Measurements from ENCODE around the gene ABCB10.
"Not testable (repeated sequence)": the region's sequence is repeated elsewhere in the genome, so short reads cannot be mapped to it uniquely, and the experiment has no call there.

Gene ABCB10

DNA sequence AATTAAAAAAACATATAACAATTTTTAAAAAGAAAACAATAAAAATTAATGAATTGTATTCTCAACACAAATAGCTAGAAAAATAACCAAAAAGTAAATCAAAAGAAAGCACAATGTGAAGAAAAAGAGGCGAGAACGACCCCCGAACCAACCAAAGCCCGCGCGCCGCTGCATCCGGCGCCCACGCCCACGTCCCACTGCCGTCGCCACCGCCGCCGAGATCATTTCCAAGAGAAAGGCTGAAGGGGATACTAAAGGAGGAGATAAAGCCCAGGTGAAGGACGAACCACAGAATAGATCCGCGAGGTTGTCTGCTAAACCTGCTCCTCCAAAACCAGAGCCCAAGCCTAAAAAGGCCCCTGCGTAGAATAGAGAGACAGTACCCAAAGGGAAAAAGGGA, 11.8 kb upstream of the ABCB10 start:
- Histone ChIP-seq H3K27me3 (ENCODE audit: control insufficient read depth, insufficient read depth, low read length) (no peaks in the 10 kb centered on the region), H3K36me3 (ENCODE audit: control insufficient read depth, insufficient read depth, low read length) (no peaks in the 10 kb centered on the region), H3K4me1 (ENCODE audit: control insufficient read depth, insufficient read depth, low read length) (no peaks in the 10 kb centered on the region), H3K4me3 (ENCODE audit: low read depth, low read length) (no peak overlapping the region), H3K9ac (ENCODE audit: low read length) (no peak overlapping the region), H3K9me3 (ENCODE audit: control insufficient read depth, insufficient read depth, low read depth, low read length) (no peaks in the 10 kb centered on the region), H3K27ac (ENCODE audit: low read depth, low read length) (no peak overlapping the region)

DNA sequence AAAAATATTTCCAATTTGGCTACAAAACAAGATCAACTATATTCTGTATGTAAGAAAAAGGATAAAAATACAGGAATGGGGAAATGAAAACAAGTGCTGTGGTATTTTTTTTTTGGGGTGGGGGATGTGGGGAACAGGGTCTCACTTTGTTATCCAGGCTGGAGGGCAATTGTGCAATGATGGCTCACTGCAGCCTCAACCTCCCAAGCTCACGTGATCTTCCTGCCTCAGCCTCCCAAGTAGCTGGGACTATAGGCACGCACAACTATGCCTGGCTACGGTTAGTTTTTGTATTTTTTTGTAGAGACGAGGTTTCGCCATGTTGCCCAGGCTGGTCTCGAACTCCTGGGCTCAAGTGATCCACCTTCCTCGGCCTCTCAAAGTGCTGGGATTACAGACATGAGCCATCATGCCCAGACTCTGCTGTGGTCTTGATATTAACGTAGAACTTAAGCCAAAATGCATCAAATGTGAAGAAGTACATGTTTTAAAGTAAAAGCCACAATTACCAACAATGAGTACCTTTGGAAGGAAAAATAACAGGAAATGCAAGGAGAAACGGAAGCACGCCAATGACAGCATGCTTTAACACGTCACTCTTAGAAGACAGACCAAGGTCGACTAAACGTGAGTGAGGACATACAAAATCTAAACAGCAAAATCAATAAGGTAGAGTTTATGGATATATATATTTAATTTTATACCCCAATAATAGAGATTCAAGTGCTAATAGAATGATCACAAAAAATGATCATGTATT, 8.8 kb upstream of the ABCB10 start:
- H3K9ac ChIP-seq (ENCODE audit: low read length): no peak overlapping the region
- no peaks in the 10 kb centered on the region for H3K9me3 ChIP-seq (ENCODE audit: control insufficient read depth, insufficient read depth, low read depth, low read length)
- H3K27ac ChIP-seq (ENCODE audit: low read depth, low read length): no peak overlapping the region
- no peaks in the 10 kb centered on the region for H3K36me3 ChIP-seq (ENCODE audit: control insufficient read depth, insufficient read depth, low read length)
- H3K4me1 ChIP-seq (ENCODE audit: control insufficient read depth, insufficient read depth, low read length): peaks cover 12% of the 10 kb centered on the region
- no peaks in the 10 kb centered on the region for H3K27me3 ChIP-seq (ENCODE audit: control insufficient read depth, insufficient read depth, low read length)
- H3K4me3 ChIP-seq (ENCODE audit: low read depth, low read length): no peak overlapping the region

DNA sequence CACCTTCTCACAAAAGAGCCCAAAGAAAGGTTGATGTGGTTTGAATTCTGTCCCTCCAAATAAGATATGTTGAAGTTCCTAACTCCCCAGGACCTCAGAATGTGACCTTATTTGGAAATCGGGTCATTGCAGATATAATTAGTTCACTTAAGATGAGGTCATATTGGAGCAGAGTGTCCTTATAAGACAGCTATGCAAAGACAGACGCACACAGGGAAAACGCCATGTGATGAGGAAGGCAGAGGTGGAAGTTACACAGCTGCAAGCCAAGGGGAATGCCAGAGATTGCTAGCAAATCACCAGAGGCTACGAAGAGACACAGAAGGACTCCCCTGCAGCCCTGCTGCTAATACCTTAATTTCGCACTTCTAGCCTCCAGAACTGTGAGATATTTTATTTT, 5.2 kb upstream of the ABCB10 start:
- Histone ChIP-seq H3K36me3 (ENCODE audit: control insufficient read depth, insufficient read depth, low read length) (no peaks in the 10 kb centered on the region), H3K27ac (ENCODE audit: low read depth, low read length) (no peak overlapping the region), H3K9me3 (ENCODE audit: control insufficient read depth, insufficient read depth, low read depth, low read length) (no peaks in the 10 kb centered on the region), H3K9ac (ENCODE audit: low read length) (no peak overlapping the region), H3K27me3 (ENCODE audit: control insufficient read depth, insufficient read depth, low read length) (no peaks in the 10 kb centered on the region), H3K4me1 (ENCODE audit: control insufficient read depth, insufficient read depth, low read length) (peaks cover 12% of the 10 kb centered on the region), H3K4me3 (ENCODE audit: low read depth, low read length) (0 out of 2 replicates have a peak overlapping the region, but pooled peaks have one; percentile 1)

DNA sequence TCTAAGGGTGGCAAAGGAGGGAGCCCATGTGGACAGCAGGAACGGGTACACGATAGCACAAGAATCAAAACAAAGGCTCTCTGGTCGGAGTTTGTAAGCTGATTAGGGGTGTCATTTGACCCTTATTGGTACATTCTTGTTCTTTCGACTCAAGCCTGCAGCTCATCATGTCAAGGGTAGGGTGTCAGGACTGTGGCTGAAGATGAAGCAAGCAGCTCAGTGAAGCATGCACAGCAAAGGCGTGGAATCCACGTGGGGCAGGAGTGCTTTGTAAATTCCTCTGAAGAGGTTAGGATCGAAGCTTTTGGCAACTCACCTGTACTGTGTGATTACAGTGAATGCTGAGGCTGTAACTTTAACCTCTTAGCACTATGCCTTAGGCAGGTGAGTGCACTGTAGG, 4.7 kb upstream of the ABCB10 start:
- Histone ChIP-seq H3K27me3 (ENCODE audit: control insufficient read depth, insufficient read depth, low read length) (no peaks in the 10 kb centered on the region), H3K9me3 (ENCODE audit: control insufficient read depth, insufficient read depth, low read depth, low read length) (no peaks in the 10 kb centered on the region), H3K4me3 (ENCODE audit: low read depth, low read length) (0 out of 2 replicates have a peak overlapping the region, but pooled peaks have one; percentile 1), H3K36me3 (ENCODE audit: control insufficient read depth, insufficient read depth, low read length) (no peaks in the 10 kb centered on the region), H3K9ac (ENCODE audit: low read length) (peak overlapping the region; percentile 4), H3K4me1 (ENCODE audit: control insufficient read depth, insufficient read depth, low read length) (peaks cover 12% of the 10 kb centered on the region), H3K27ac (ENCODE audit: low read depth, low read length) (no peak overlapping the region)

DNA sequence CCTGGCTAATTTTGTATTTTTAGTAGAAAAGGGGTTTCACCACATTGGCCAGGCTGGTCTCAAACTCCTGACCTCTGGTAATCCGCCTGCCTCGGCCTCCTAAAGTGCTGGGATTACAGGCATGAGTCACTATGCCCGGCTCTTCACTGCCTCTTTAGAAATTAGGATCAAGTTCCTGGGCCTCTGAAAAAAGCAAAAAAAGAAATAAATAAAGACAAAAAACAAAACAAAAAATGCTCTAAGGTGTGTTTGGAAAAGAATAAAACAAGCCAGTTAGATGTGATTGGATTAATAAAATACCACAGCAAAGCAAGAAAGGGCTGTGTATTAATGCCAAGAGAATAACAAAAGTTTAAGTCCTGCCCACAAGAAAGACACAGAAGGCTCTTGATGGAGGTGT, 4.2 kb upstream of the ABCB10 start:
- no peak overlapping the region for H3K27ac ChIP-seq (ENCODE audit: low read depth, low read length)
- no peaks in the 10 kb centered on the region for H3K9me3 ChIP-seq (ENCODE audit: control insufficient read depth, insufficient read depth, low read depth, low read length)
- no peaks in the 10 kb centered on the region for H3K36me3 ChIP-seq (ENCODE audit: control insufficient read depth, insufficient read depth, low read length)
- 0 out of 2 replicates have a peak overlapping the region, but pooled peaks have one; percentile 1 for H3K4me3 ChIP-seq (ENCODE audit: low read depth, low read length)
- peaks cover 12% of the 10 kb centered on the region for H3K4me1 ChIP-seq (ENCODE audit: control insufficient read depth, insufficient read depth, low read length)
- no peaks in the 10 kb centered on the region for H3K27me3 ChIP-seq (ENCODE audit: control insufficient read depth, insufficient read depth, low read length)
- no peak overlapping the region for H3K9ac ChIP-seq (ENCODE audit: low read length)

DNA sequence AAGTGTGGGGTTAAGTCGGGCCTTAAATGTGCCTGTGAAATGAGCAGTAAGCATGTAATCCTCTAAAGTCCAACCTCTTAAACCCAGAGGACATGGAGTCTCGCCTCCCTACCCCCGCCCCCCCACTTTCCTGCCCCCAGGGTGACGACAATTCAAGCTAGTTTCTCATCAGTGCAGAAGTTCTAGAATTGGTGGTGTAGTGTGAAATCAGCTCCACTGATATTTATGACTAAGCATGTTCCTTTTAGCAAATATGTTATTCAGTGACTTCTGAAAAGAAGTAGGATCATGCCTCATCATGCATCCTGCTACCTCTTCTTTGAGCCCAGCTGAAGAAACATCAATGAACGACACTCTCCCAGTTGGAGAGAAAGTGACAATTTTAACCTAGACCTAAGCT, 2.6 kb upstream of the ABCB10 start:
- no peak overlapping the region for H3K4me3 ChIP-seq (ENCODE audit: low read depth, low read length)

DNA sequence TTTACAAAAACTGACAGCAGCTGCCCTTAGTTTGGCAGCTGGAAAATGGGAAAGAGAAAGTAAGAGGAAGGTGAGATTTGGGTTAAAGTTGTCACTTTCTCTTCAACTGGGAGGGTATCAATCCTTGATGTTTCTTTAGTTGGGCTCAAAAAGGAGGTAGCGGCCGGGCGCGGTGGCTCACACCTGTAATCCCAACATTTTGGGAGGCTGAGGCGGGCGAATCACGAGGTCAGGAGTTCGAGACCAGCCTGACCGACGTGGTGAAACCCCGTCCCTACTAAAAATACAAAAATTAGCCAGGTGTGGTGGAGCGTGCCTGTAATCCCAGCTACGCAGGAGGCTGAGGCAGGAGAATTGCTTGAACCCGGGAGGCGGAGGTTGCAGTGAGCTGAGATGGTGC, 1.6 kb upstream of the ABCB10 start:
- H3K9me3 ChIP-seq (ENCODE audit: control insufficient read depth, insufficient read depth, low read depth, low read length); H3K36me3 ChIP-seq (ENCODE audit: control insufficient read depth, insufficient read depth, low read length); H3K4me3 ChIP-seq (ENCODE audit: low read depth, low read length); H3K27me3 ChIP-seq (ENCODE audit: control insufficient read depth, insufficient read depth, low read length); H3K27ac ChIP-seq (ENCODE audit: low read depth, low read length); H3K9ac ChIP-seq (ENCODE audit: low read length): not testable (repeated sequence)
- peaks cover 29% of the 10 kb centered on the region for H3K4me1 ChIP-seq (ENCODE audit: control insufficient read depth, insufficient read depth, low read length)

More for the DNA sequence above, 2.6 kb upstream of the ABCB10 start:
- H3K27ac ChIP-seq (ENCODE audit: low read depth, low read length): no peak overlapping the region
- no peak overlapping the region for H3K9ac ChIP-seq (ENCODE audit: low read length)
- H3K36me3 ChIP-seq (ENCODE audit: control insufficient read depth, insufficient read depth, low read length): no peaks in the 10 kb centered on the region
- no peaks in the 10 kb centered on the region for H3K9me3 ChIP-seq (ENCODE audit: control insufficient read depth, insufficient read depth, low read depth, low read length)
- H3K4me1 ChIP-seq (ENCODE audit: control insufficient read depth, insufficient read depth, low read length): peaks cover 24% of the 10 kb centered on the region
- H3K27me3 ChIP-seq (ENCODE audit: control insufficient read depth, insufficient read depth, low read length): no peaks in the 10 kb centered on the region

DNA sequence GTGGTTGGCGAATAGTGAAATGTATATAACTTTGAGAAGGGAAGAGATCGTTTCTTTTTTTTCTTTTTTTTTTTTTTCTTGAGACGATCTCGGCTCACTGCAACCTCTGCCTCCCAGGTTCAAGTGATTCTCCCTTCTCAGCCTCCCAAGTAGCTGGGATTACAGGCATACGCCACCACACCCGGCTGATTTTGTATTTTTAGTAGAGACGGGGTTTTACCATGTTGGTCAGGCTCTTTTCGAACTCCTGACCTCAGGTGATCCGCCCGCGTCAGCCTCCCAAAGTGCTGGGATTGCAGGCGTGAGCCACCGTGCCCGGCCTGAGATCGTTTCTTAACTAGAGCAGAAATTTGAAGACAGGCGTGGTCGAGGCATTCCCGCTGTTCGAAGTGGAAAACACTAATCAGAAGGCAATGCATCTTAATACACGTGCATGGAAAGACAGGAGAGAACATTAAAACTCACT, 862 bp upstream of the ABCB10 start:
- not testable (repeated sequence) for H3K9me3 ChIP-seq (ENCODE audit: control insufficient read depth, insufficient read depth, low read depth, low read length); H3K9ac ChIP-seq (ENCODE audit: low read length); H3K27me3 ChIP-seq (ENCODE audit: control insufficient read depth, insufficient read depth, low read length); H3K27ac ChIP-seq (ENCODE audit: low read depth, low read length); H3K36me3 ChIP-seq (ENCODE audit: control insufficient read depth, insufficient read depth, low read length)
- Histone ChIP-seq H3K4me1 (ENCODE audit: control insufficient read depth, insufficient read depth, low read length) (peaks cover 33% of the 10 kb centered on the region), H3K4me3 (ENCODE audit: low read depth, low read length) (peak overlapping the region; percentile 96)

DNA sequence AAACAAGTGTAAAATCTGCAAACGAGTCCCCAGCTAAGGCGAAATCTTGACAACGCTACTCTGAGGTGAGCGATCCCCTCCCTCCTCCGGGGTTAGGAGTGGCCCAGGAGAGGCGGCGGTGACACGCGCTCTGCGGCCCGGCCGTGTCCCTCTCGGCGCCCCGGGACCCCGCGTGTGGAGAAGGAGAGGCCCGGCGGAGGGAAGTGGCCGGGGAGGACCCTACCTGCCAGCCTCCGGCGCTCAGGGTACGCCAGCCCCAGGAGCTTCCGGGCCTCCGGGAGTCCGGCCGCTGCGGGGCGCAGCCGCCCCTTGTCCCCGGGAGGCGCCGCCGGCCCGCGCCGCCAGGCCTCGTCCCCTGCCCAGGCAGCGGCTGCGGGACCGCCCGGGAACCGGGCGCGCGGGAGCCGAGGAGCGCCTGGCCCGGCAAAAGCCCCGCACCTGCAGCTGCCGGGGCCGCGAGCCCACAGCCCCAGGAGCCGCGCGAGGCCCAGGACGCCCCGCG, 543 bp downstream of the ABCB10 start:
- peak overlapping the region; percentile 81 for H3K9ac ChIP-seq (ENCODE audit: low read length)
- H3K4me3 ChIP-seq (ENCODE audit: low read depth, low read length): peak overlapping the region; percentile 96
- no peak overlapping the region for H3K27ac ChIP-seq (ENCODE audit: low read depth, low read length)
- no peaks in the 10 kb centered on the region for H3K36me3 ChIP-seq (ENCODE audit: control insufficient read depth, insufficient read depth, low read length)
- peaks cover 24% of the 10 kb centered on the region for H3K4me1 ChIP-seq (ENCODE audit: control insufficient read depth, insufficient read depth, low read length)
- no peaks in the 10 kb centered on the region for H3K27me3 ChIP-seq (ENCODE audit: control insufficient read depth, insufficient read depth, low read length)
- H3K9me3 ChIP-seq (ENCODE audit: control insufficient read depth, insufficient read depth, low read depth, low read length): no peaks in the 10 kb centered on the region

DNA sequence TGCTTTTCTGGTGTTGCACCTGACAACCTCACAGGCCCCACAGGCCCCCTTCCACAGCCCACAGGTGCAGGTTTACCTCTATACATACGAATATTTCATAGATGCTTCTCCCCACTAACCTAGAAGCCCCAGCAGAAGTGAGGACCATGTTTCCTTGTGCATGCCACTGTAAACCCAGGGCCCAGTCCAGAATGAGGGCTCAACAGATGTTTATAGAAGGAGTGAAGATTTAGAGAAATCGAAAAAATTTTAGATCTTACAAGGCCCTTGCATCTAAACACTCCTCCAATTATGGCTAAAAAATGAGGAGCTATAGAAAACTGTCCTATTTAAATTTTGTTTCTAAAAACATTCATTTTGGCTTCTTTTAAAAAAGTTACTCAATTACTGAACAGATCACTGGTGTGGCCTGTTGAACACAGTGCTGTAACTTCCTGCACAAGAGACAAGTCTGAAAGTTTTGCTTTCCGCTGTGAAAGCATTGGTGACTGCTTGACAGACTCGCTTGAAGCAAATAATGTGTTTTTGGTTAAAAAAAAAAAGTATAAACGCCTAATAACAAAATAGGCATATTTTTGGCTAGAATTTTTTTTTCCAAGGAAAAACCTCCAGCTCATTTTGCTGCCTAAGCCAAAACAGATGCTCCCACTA, 1.2 kb downstream of the ABCB10 start:
- H3K9me3 ChIP-seq (ENCODE audit: control insufficient read depth, insufficient read depth, low read depth, low read length): no peaks in the 10 kb centered on the region
- H3K4me1 ChIP-seq (ENCODE audit: control insufficient read depth, insufficient read depth, low read length): peaks cover 21% of the 10 kb centered on the region
- no peak overlapping the region for H3K27ac ChIP-seq (ENCODE audit: low read depth, low read length)
- peak overlapping the region; percentile 96 for H3K4me3 ChIP-seq (ENCODE audit: low read depth, low read length)
- peak overlapping the region; percentile 81 for H3K9ac ChIP-seq (ENCODE audit: low read length)
- no peaks in the 10 kb centered on the region for H3K27me3 ChIP-seq (ENCODE audit: control insufficient read depth, insufficient read depth, low read length)
- H3K36me3 ChIP-seq (ENCODE audit: control insufficient read depth, insufficient read depth, low read length): no peaks in the 10 kb centered on the region

DNA sequence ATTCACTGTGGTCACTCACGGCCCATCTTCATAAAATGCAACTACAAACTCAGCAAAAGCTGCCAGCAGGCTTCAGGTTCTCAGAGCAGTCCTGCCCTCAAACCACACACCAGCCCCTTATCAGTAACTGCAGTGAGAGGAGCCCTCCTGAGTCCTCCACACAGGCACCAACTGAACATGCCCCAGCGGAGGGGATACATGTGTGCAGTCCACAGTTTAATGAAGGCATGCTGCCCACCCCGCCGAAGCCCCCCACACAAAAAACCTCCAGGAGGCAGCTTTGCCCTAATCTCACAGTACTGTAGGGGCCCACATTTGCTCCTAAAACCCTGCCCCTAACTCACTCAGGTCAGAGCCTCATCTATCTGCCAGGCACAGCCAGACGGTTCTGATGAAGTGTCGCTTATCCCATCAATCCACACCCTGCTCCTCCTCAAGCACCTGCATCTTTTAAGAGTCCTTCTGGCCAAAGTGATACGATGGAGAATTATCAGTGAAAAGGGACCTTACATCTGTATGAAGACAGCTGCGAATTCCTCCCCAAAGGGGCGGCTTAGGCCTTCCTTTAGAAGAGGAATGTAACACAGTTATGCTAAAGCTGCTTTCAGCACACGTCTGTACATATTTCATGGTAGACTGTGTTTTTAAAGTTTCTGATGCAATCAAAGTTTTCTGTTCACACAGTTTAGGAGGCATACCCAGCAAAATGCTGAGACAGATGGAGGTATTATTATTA, 3.5 kb downstream of the ABCB10 start:
- Histone ChIP-seq H3K9ac (ENCODE audit: low read length) (no peak overlapping the region), H3K4me3 (ENCODE audit: low read depth, low read length) (no peak overlapping the region), H3K27me3 (ENCODE audit: control insufficient read depth, insufficient read depth, low read length) (no peaks in the 10 kb centered on the region), H3K4me1 (ENCODE audit: control insufficient read depth, insufficient read depth, low read length) (peaks cover 21% of the 10 kb centered on the region), H3K36me3 (ENCODE audit: control insufficient read depth, insufficient read depth, low read length) (no peaks in the 10 kb centered on the region), H3K27ac (ENCODE audit: low read depth, low read length) (no peak overlapping the region), H3K9me3 (ENCODE audit: control insufficient read depth, insufficient read depth, low read depth, low read length) (no peaks in the 10 kb centered on the region)
